Esophagus muscularis mucosa (tissue), 4 donors: ENCODE measurements around the gene SARS1. TPM values are rescaled to one million over a fixed set of nuclear protein-coding genes. Genes with fewer than 3 reads are reported as not detected.
A peak's percentile ranks its signal among the peaks of the same experiment; 100 is the strongest.

Experiments
- DNase-seq: peaks from one replicate; pipeline ENCODE4 v3.0.0-alpha.2; 2017; ENCODE audit errors: extremely low spot score
- H3K27ac ChIP-seq, 4 donors: fragments of 200-600 bp; sonication (generic); replicated peaks in 1 of 4; 1 replicate in 3 of 4; 2 replicates in 1 of 4; pipeline ENCODE4 v1.5.1; 2016 to 2019; ENCODE audit warnings: mild to moderate bottlenecking in 1 of 4
- H3K27me3 ChIP-seq, 4 donors: fragments of 200-600 bp; sonication (generic); one replicate each; pipeline versions ENCODE4 v1.5.1 to v1.6.0; 2016 to 2019
- H3K36me3 ChIP-seq, 4 donors: fragments of 200-600 bp; sonication (generic); one replicate each; pipeline ENCODE4 v1.5.1; 2016 to 2019
- H3K4me1 ChIP-seq, 4 donors: fragments of 200-600 bp; sonication (generic); one replicate each; pipeline ENCODE4 v1.5.1; 2016 to 2019
- H3K4me3 ChIP-seq, 4 donors: fragments of 200-600 bp; sonication (generic); 1 replicate in 2 of 4; 2 replicates in 2 of 4; pipeline ENCODE4 v1.5.1; 2016 to 2019; ENCODE audit warnings: mild to moderate bottlenecking in 4 of 4, moderate library complexity in 1 of 4
- H3K9me3 ChIP-seq, 4 donors: fragments of 200-600 bp; sonication (generic); 1 replicate in 3 of 4; 2 replicates in 1 of 4; pipeline ENCODE4 v1.5.1; 2016 to 2019
- CTCF ChIP-seq, 3 experiments: fragments of 200-600 bp in 2 of 3; fragments of 450-650 bp in 1 of 3; sonication (generic) in 2 of 3; IDR thresholded peaks; one replicate each; pipeline ENCODE4 v1.5.1; 2017 to 2019; ENCODE audit warnings: antibody characterized with exemption in 3 of 3, mild to moderate bottlenecking in 2 of 3, moderate library complexity in 1 of 3
- EP300 ChIP-seq: sonication (generic); formaldehyde crosslinking; IDR thresholded peaks from one replicate; pipeline ENCODE4 v1.6.1; 2017; ENCODE audit warnings: antibody characterized with exemption
- POLR2A ChIP-seq: fragments of 450-650 bp; IDR thresholded peaks from one replicate; pipeline ENCODE4 v1.6.1; 2017; ENCODE audit warnings: antibody characterized with exemption, moderate library complexity, mild to moderate bottlenecking, low read depth
- POLR2AphosphoS5 ChIP-seq, 2 donors: sonication (generic); formaldehyde crosslinking; IDR thresholded peaks; one replicate each; pipeline ENCODE4 v1.6.1; 2017; ENCODE audit warnings: antibody characterized with exemption in 2 of 2
- WGBS: methylation state at CpG from one replicate; pipeline ENCODE4 v1.1.5; 2018; 5-methylcytosine and 5-hydroxymethylcytosine counted together
- intact Hi-C: fragments of 100-400 bp; cut with DNase I; formaldehyde crosslinking; loops from one replicate; pipeline ENCODE4 v1.15.1; 2023
- total RNA-seq, 4 donors: library from RNA; depleted of rRNA; stranded (reverse); fragments of >200 nt; gene quantifications; one replicate each; pipeline versions ENCODE4 v1.1.0 to v1.2.1, GENCODE V29; 2016

The SARS1 gene
- total RNA-seq, 4 donors from 2014 or later = 125 to 180 (median 144) TPM

- peaks cover 0 to 8% (median 0%) of the 10 kb centered on the region in 4 donors for H3K36me3 ChIP-seq
- WGBS = 90% methylated on average over 10 of the region's 12 CpGs
- H3K27ac ChIP-seq = peak overlapping the region in 3 of 4 donors; percentile 81 to 90 (median 86)
- intact Hi-C loops = no loop called here
- H3K4me1 ChIP-seq = peaks cover 21 to 58% (median 48%) of the 10 kb centered on the region in 4 donors
- no peak for DNase-seq
- no peaks in the 10 kb centered on the region for H3K27me3 ChIP-seq
- H3K4me3 ChIP-seq = no peak overlapping the region
- no peak for TF ChIP-seq POLR2A
- no peak for TF ChIP-seq POLR2AphosphoS5 (IDR thresholded peaks at IDR 0.05)
- no peak for TF ChIP-seq CTCF (IDR thresholded peaks at IDR 0.05)
- TF ChIP-seq EP300 = no peak
- H3K9me3 ChIP-seq = no peaks in the 10 kb centered on the region
Observed at GRCh38 chr1:109280862-109281261, 67.1 kb downstream of the SARS1 start.

GRCh38 chr1:109281680-109282496 is 68.2 kb downstream of the SARS1 start:
- peak overlapping the region; percentile 81 to 91 (median 88) for H3K27ac ChIP-seq
- H3K36me3 ChIP-seq = peaks cover 0 to 8% (median 0%) of the 10 kb centered on the region in 4 donors
- intact Hi-C loops = no loop called here
- H3K4me3 ChIP-seq = peak overlapping the region; percentile 58 to 79 (median 66)
- H3K4me1 ChIP-seq = peaks cover 21 to 53% (median 46%) of the 10 kb centered on the region in 4 donors
- no peak for DNase-seq
- H3K27me3 ChIP-seq = no peaks in the 10 kb centered on the region
- no peaks in the 10 kb centered on the region for H3K9me3 ChIP-seq
- TF ChIP-seq CTCF (IDR thresholded peaks at IDR 0.05) (no peak), POLR2AphosphoS5 (IDR thresholded peaks at IDR 0.05) (no peak), POLR2A (no peak), EP300 (no peak)
- 46% methylated on average over 19 of the region's 28 CpGs for WGBS

DNA sequence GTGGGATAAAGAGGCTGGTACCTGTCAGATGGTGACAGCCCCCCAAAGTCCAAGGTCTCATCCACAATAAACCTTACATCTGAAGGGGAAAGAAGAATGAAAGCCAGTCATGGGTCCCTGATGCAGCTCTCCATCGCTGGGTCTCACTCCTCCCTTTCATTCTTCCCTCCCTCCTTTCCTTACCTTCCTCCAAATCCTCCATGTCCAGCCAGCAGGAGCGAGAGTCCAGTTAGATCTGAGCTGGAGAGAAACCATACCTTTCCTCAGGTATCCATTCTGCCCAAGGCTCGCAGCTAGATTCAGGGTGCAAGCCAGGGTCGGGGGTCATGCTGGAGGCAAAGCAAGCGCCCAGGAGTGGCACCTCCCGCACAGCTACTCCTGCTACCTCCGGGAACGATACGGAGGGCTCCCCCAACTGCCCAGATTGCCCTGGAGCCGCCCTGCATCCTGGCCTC is 68.8 kb downstream of the SARS1 start:
- intact Hi-C loops = no loop called here
- no peaks in the 10 kb centered on the region for H3K9me3 ChIP-seq
- no peak for DNase-seq
- 6% methylated on average over 10 of the region's 10 CpGs for WGBS
- no peaks in the 10 kb centered on the region for H3K27me3 ChIP-seq
- H3K4me3 ChIP-seq = peak overlapping the region; percentile 58 to 79 (median 66)
- peak overlapping the region; percentile 81 to 91 (median 88) for H3K27ac ChIP-seq
- peaks cover 17 to 47% (median 39%) of the 10 kb centered on the region in 4 donors for H3K4me1 ChIP-seq
- H3K36me3 ChIP-seq = peaks cover 0 to 8% (median 0%) of the 10 kb centered on the region in 4 donors
- TF ChIP-seq POLR2A (no peak), CTCF (IDR thresholded peaks at IDR 0.05) (no peak), POLR2AphosphoS5 (IDR thresholded peaks at IDR 0.05) (no peak), EP300 (no peak)

- intact Hi-C loops = no loop called here
- Histone ChIP-seq H3K9me3 (no peaks in the 10 kb centered on the region), H3K36me3 (peaks cover 0 to 8% (median 0%) of the 10 kb centered on the region in 4 donors), H3K27ac (peak within 1 kb of the TSS; percentile 81 to 91 (median 88)), H3K4me3 (peak within 1 kb of the TSS; percentile 58 to 79 (median 66)), H3K27me3 (no peaks in the 10 kb centered on the region), H3K4me1 (peaks cover 17 to 40% (median 34%) of the 10 kb centered on the region in 4 donors)
- 0% methylated on average over 31 of the region's 56 CpGs for WGBS
- peak; percentile 99 for DNase-seq
- TF ChIP-seq POLR2AphosphoS5 (IDR thresholded peaks at IDR 0.05) (peak; percentile 94 to 95), EP300 (no peak), CTCF (IDR thresholded peaks at IDR 0.05) (peak; percentile 45 to 66 (median 53)), POLR2A (peak; percentile 47)
Observed at GRCh38 chr1:109282952-109283747, 69.4 kb downstream of the SARS1 start, which contains the start of gene PSRC1. PSRC1 (minus strand) TSS chr1:109283145.
